Esophagus squamous epithelium (tissue), 5 donors: ENCODE measurements around the gene KLHL17. TPM values are rescaled to one million over a fixed set of nuclear protein-coding genes. Genes with fewer than 3 reads are reported as not detected.
A peak's percentile ranks its signal among the peaks of the same experiment; 100 is the strongest.
"Not testable (repeated sequence)": the region's sequence is repeated elsewhere in the genome, so short reads cannot be mapped to it uniquely, and the experiment has no call there.

Experiments
- DNase-seq: peaks from one replicate; lab custom pipeline; 2025; lab: John Stamatoyannopoulos, UW
- H3K27ac ChIP-seq, 4 donors: fragments of 200-600 bp; sonication (generic); one replicate each; pipeline ENCODE4 v1.5.1; 2016 to 2019; ENCODE audit warnings: mild to moderate bottlenecking in 1 of 4
- H3K27me3 ChIP-seq, 4 donors: fragments of 200-600 bp; sonication (generic); 1 replicate in 3 of 4; 2 replicates in 1 of 4; pipeline versions ENCODE4 v1.5.1 to v1.6.0; 2017 to 2021; ENCODE audit warnings: antibody characterized with exemption in 1 of 4
- H3K36me3 ChIP-seq, 3 donors: fragments of 200-600 bp; sonication (generic); one replicate each; pipeline ENCODE4 v1.5.1; 2016 to 2019
- H3K4me1 ChIP-seq, 3 donors: fragments of 200-600 bp; sonication (generic); one replicate each; pipeline ENCODE4 v1.5.1; 2017 to 2019
- H3K4me3 ChIP-seq, 4 donors: fragments of 200-600 bp; sonication (generic); 1 replicate in 3 of 4; 2 replicates in 1 of 4; pipeline ENCODE4 v1.5.1; 2016 to 2019; ENCODE audit warnings: mild to moderate bottlenecking in 2 of 4, moderate library complexity in 1 of 4
- H3K9me3 ChIP-seq, 3 donors: fragments of 200-600 bp; sonication (generic); one replicate each; pipeline ENCODE4 v1.5.1; 2016 to 2019
- CTCF ChIP-seq, 6 experiments: fragments of 450-650 bp in 4 of 6; fragments of 200-600 bp in 2 of 6; sonication (generic) in 2 of 6; IDR thresholded peaks; one replicate each; pipeline ENCODE4 v1.5.1; 2016 to 2019; ENCODE audit warnings: antibody characterized with exemption in 6 of 6, mild to moderate bottlenecking in 4 of 6, moderate library complexity in 4 of 6
- POLR2A ChIP-seq, 4 donors: fragments of 450-650 bp; IDR thresholded peaks; one replicate each; pipeline ENCODE4 v1.6.1; 2017; ENCODE audit warnings: antibody characterized with exemption in 4 of 4, mild to moderate bottlenecking in 4 of 4, moderate library complexity in 3 of 4
- WGBS, 2 donors: methylation state at CpG; one replicate each; pipeline ENCODE4 v1.1.5; 2018; 5-methylcytosine and 5-hydroxymethylcytosine counted together
- intact Hi-C: fragments of 100-400 bp; cut with DNase I; formaldehyde crosslinking; loops from one replicate; pipeline ENCODE4 v1.15.0; 2022
- total RNA-seq, 4 donors: library from RNA; depleted of rRNA; stranded (reverse); fragments of >200 nt; gene quantifications; one replicate each; pipeline ENCODE4 v1.1.0, GENCODE V29; 2016
- donor health status: DM: yes; HTN: yes; CAD: no.

The KLHL17 gene
- total RNA-seq, 4 donors from 2014 or later = 8.7 to 13.8 (median 10.3) TPM

- no peak for TF ChIP-seq POLR2A (IDR thresholded peaks at IDR 0.05)
- Histone ChIP-seq H3K4me3 (no peak overlapping the region), H3K36me3 (peaks cover 0 to 36% (median 0%) of the 10 kb centered on the region in 3 donors), H3K4me1 (peaks cover 20 to 56% (median 21%) of the 10 kb centered on the region in 3 donors), H3K27ac (no peak overlapping the region), H3K27me3 (peaks cover 0 to 76% (median 5%) of the 10 kb centered on the region in 4 donors), H3K9me3 (no peaks in the 10 kb centered on the region)
- WGBS, 2 donors = 74 to 86% methylated on average over 2 to 8 of the region's 28 CpGs
- DNase-seq = no peak
- intact Hi-C loops = no loop called here
Measured at GRCh38 chr1:973459-974292, 13.3 kb downstream of the KLHL17 start.

GRCh38 chr1:974293-974640 lies 13.9 kb downstream of the KLHL17 start:
- H3K4me3 ChIP-seq = no peak overlapping the region
- WGBS, 2 donors = 75 to 91% methylated on average over 6 of the region's 11 CpGs
- no peak overlapping the region for H3K27ac ChIP-seq
- H3K9me3 ChIP-seq = no peaks in the 10 kb centered on the region
- TF ChIP-seq CTCF (IDR thresholded peaks at IDR 0.05) = no peak
- TF ChIP-seq POLR2A (IDR thresholded peaks at IDR 0.05) = no peak
- intact Hi-C loops = no loop called here
- no peak for DNase-seq
- peaks cover 0 to 36% (median 0%) of the 10 kb centered on the region in 3 donors for H3K36me3 ChIP-seq
- peaks cover 0 to 80% (median 5%) of the 10 kb centered on the region in 4 donors for H3K27me3 ChIP-seq
- H3K4me1 ChIP-seq = peaks cover 20 to 50% (median 21%) of the 10 kb centered on the region in 3 donors

- DNase-seq = no peak
- no peak overlapping the region for H3K4me3 ChIP-seq
- intact Hi-C loops = no loop called here
- H3K27me3 ChIP-seq = peaks cover 0 to 81% (median 5%) of the 10 kb centered on the region in 4 donors
- H3K9me3 ChIP-seq = no peaks in the 10 kb centered on the region
- peaks cover 0 to 36% (median 0%) of the 10 kb centered on the region in 3 donors for H3K36me3 ChIP-seq
- peaks cover 20 to 48% (median 21%) of the 10 kb centered on the region in 3 donors for H3K4me1 ChIP-seq
- 65 to 71% methylated on average over 10 to 16 of the region's 17 CpGs for WGBS, 2 donors
- peak overlapping the region in 3 of 4 donors; percentile 73 to 87 (median 74) for H3K27ac ChIP-seq
- TF ChIP-seq CTCF (IDR thresholded peaks at IDR 0.05) = no peak
- no peak for TF ChIP-seq POLR2A (IDR thresholded peaks at IDR 0.05)
Measured at GRCh38 chr1:974687-975328, 14.4 kb downstream of the KLHL17 start.

GRCh38 chr1:975365-975764 lies 15.0 kb downstream of the KLHL17 start:
- H3K4me1 ChIP-seq = peaks cover 19 to 48% (median 20%) of the 10 kb centered on the region in 3 donors
- WGBS, 2 donors = 29 to 60% methylated on average over 1 of the region's 9 CpGs
- TF ChIP-seq CTCF (IDR thresholded peaks at IDR 0.05) = no peak
- TF ChIP-seq POLR2A (IDR thresholded peaks at IDR 0.05) = no peak
- H3K27ac ChIP-seq = peak overlapping the region in 3 of 4 donors; percentile 73 to 87 (median 74)
- no peaks in the 10 kb centered on the region for H3K9me3 ChIP-seq
- H3K4me3 ChIP-seq = no peak overlapping the region
- peaks cover 0 to 36% (median 0%) of the 10 kb centered on the region in 3 donors for H3K36me3 ChIP-seq
- H3K27me3 ChIP-seq = peaks cover 0 to 81% (median 5%) of the 10 kb centered on the region in 4 donors
- DNase-seq = no peak
- intact Hi-C loops = no loop called here

GRCh38 chr1:975896-976683 lies 15.7 kb downstream of the KLHL17 start:
- Histone ChIP-seq H3K4me1 (peaks cover 13 to 47% (median 16%) of the 10 kb centered on the region in 3 donors), H3K4me3 (peak overlapping the region; percentile 22 to 60 (median 38)), H3K27ac (peak overlapping the region; percentile 54 to 87 (median 74)), H3K36me3 (peaks cover 0 to 36% (median 0%) of the 10 kb centered on the region in 3 donors), H3K27me3 (peaks cover 0 to 81% (median 2%) of the 10 kb centered on the region in 4 donors), H3K9me3 (no peaks in the 10 kb centered on the region)
- intact Hi-C loops = no loop called here
- 14% methylated on average over 2 of the region's 40 CpGs; no CpG with 5 or more reads in 1 of the 2 donors for WGBS, 2 donors
- peak in 5 of 6 experiments; percentile 36 to 89 (median 66) for TF ChIP-seq CTCF (IDR thresholded peaks at IDR 0.05)
- peak in 1 of 4 donors; percentile 11 for TF ChIP-seq POLR2A (IDR thresholded peaks at IDR 0.05)
- no peak for DNase-seq

GRCh38 chr1:976791-977190 lies 16.4 kb downstream of the KLHL17 start:
- H3K27ac ChIP-seq, intact Hi-C loops, H3K9me3 ChIP-seq, DNase-seq: not testable (repeated sequence)
- WGBS, 2 donors = no CpG with 5 or more reads among the region's 39 CpGs
- Histone ChIP-seq H3K4me3 (peak overlapping the region in 1 of 4 donors; percentile 44), H3K36me3 (peaks cover 0 to 36% (median 0%) of the 10 kb centered on the region in 3 donors), H3K27me3 (peaks cover 0 to 81% (median 2%) of the 10 kb centered on the region in 4 donors), H3K4me1 (peaks cover 9 to 40% (median 13%) of the 10 kb centered on the region in 3 donors)
